Natural killer cell (primary cell): ENCODE results near the gene APOBEC3A. TPM values are rescaled to one million over a fixed set of nuclear protein-coding genes. Genes with fewer than 3 reads are reported as not detected.

ENCODE experiments used
- ATAC-seq, 3 donors: fragments of 150-1000 bp in 2 of 3; fragments of 200-7000 bp in 1 of 3; cut with Tn5 transposase; 1 replicate in 1 of 3; 2 replicates in 2 of 3; pipeline ENCODE4 v1.10.0; 2021; ENCODE audit warnings: mild to moderate bottlenecking in 2 of 3, moderate library complexity in 2 of 3
- DNase-seq, 2 donors: peaks; one replicate each; pipeline versions ENCODE4 v3.0.0 to v3.0.0-alpha.2; 2013 to 2021; ENCODE audit warnings: mixed read lengths in 1 of 2
- H3K27ac ChIP-seq: one replicate; pipeline ENCODE4 v1.5.1; 2013; ENCODE audit warnings: mild to moderate bottlenecking, low read length
- H3K27me3 ChIP-seq: one replicate; pipeline ENCODE4 v1.6.1; 2013; ENCODE audit warnings: low read length; ENCODE audit not compliant: control insufficient read depth, insufficient read depth
- H3K36me3 ChIP-seq: one replicate; pipeline ENCODE4 v1.6.1; 2013; ENCODE audit warnings: low read length; ENCODE audit not compliant: control insufficient read depth, insufficient read depth
- H3K4me1 ChIP-seq: one replicate; pipeline ENCODE4 v1.6.1; 2013; ENCODE audit warnings: low read length; ENCODE audit not compliant: control insufficient read depth, insufficient read depth
- H3K4me3 ChIP-seq: one replicate; pipeline ENCODE4 v1.5.1; 2013; ENCODE audit warnings: low read length
- H3K9me3 ChIP-seq: one replicate; pipeline ENCODE4 v1.6.1; 2013; ENCODE audit warnings: low read length; ENCODE audit not compliant: control insufficient read depth, insufficient read depth
- H3K27ac Mint-ChIP-seq, 2 donors: one replicate each; pipeline ENCODE4 v1.8.0; 2022; ENCODE audit warnings: mild to moderate bottlenecking in 2 of 2, mixed read lengths in 2 of 2, moderate library complexity in 1 of 2
- H3K27me3 Mint-ChIP-seq, 2 donors: one replicate each; pipeline ENCODE4 v1.8.0; 2022; ENCODE audit warnings: low read depth in 2 of 2, mixed read lengths in 2 of 2
- H3K36me3 Mint-ChIP-seq: one replicate; pipeline ENCODE4 v1.8.0; 2022; ENCODE audit warnings: mixed read lengths
- H3K4me1 Mint-ChIP-seq, 2 donors: one replicate each; pipeline ENCODE4 v1.8.0; 2022; ENCODE audit warnings: mixed read lengths in 2 of 2
- H3K4me3 Mint-ChIP-seq: one replicate; pipeline ENCODE4 v1.8.0; 2022; ENCODE audit warnings: mild to moderate bottlenecking, moderate library complexity, mixed read lengths
- H3K9me3 Mint-ChIP-seq, 2 donors: one replicate each; pipeline ENCODE4 v1.8.0; 2022; ENCODE audit warnings: mixed read lengths in 2 of 2
- CTCF ChIP-seq: fragments of 200-600 bp; IDR thresholded peaks from one replicate; pipeline ENCODE4 v1.8.0; 2022; ENCODE audit warnings: antibody characterized with exemption
- WGBS: methylation state at CpG from one replicate; pipeline ENCODE4 v1.1.7; 2013; ENCODE audit warnings: missing lambda C conversion rate; ENCODE audit not compliant: insufficient coverage; 5-methylcytosine and 5-hydroxymethylcytosine counted together
- intact Hi-C: fragments of 100-400 bp; cut with micrococcal nuclease; formaldehyde crosslinking; loops from one replicate; pipeline ENCODE4 v1.14.2; 2022
- total RNA-seq, 4 donors: library from RNA; stranded (reverse); fragments of 120-200 nt in 1 of 4; gene quantifications; one replicate each; pipeline versions ENCODE4 v1.2.3 to v1.2.4, GENCODE V29; 2013 to 2022

Gene APOBEC3A
- total RNA-seq, 3 donors from 2014 or later (not counting 1 experiment from before 2014, with no cell fraction given) = 0.66 to 48.1 (median 4.3) TPM

DNA sequence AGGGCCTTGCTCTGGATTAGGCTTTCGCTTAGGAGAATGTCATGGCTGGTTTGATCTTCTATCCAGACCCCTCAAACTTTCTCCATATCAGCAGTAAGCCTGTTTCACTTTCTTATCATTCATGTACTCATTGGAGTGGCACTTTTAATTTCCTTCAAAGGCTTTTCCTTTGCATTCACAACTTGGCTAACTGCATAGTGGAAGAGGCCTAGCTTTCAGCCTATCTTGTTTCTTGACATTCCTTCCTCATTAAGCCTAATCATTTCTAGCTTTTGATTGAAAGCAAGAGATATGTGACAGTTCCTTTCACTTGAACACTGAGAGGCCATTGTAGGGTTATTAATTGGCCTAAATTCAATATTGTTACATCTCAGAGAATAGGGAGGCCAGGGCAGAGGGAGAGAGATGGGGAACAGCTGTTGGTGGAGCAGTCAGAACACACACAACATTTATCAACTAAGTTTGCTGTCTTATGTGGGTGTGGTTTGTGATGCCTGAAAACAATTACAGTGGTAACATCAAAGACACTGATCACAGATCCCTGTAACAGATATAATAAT is 37.7 kb upstream of the APOBEC3A start:
- Histone ChIP-seq H3K27ac (no peak overlapping the region), H3K36me3 (no peaks in the 10 kb centered on the region), H3K9me3 (no peaks in the 10 kb centered on the region), H3K4me3 (no peak overlapping the region), H3K4me1 (no peaks in the 10 kb centered on the region), H3K27me3 (peaks cover 7% of the 10 kb centered on the region)
- DNase-seq (no peak), ATAC-seq (no peak)
- no peaks in the 10 kb centered on the region for H3K9me3 Mint-ChIP-seq
- H3K27me3 Mint-ChIP-seq = peaks cover 25 to 31% of the 10 kb centered on the region in 2 donors
- intact Hi-C loops = no loop called here
- no peak overlapping the region for H3K27ac Mint-ChIP-seq
- TF ChIP-seq CTCF = no peak
- no peaks in the 10 kb centered on the region for H3K4me1 Mint-ChIP-seq
- no peaks in the 10 kb centered on the region for H3K36me3 Mint-ChIP-seq
- H3K4me3 Mint-ChIP-seq = no peak overlapping the region
- WGBS = 100% methylated on average over 1 of the region's 1 CpG

- WGBS = 73% methylated on average over 6 of the region's 6 CpGs
- TF ChIP-seq CTCF = no peak
- H3K36me3 ChIP-seq = no peaks in the 10 kb centered on the region
- no peak overlapping the region for H3K4me3 ChIP-seq
- Mint-ChIP-seq H3K27ac (no peak overlapping the region), H3K9me3 (no peaks in the 10 kb centered on the region), H3K36me3 (no peaks in the 10 kb centered on the region), H3K27me3 (peaks cover 27 to 44% of the 10 kb centered on the region in 2 donors), H3K4me3 (no peak overlapping the region), H3K4me1 (no peaks in the 10 kb centered on the region)
- intact Hi-C loops = no loop called here
- no peak for DNase-seq
- peaks cover 8% of the 10 kb centered on the region for H3K27me3 ChIP-seq
- H3K4me1 ChIP-seq = no peaks in the 10 kb centered on the region
- H3K27ac ChIP-seq = no peak overlapping the region
- ATAC-seq = no peak
- no peaks in the 10 kb centered on the region for H3K9me3 ChIP-seq
Observed at GRCh38 chr22:38921120-38921519, 36.3 kb upstream of the APOBEC3A start.

- no peaks in the 10 kb centered on the region for H3K4me1 ChIP-seq
- WGBS = 94% methylated on average over 3 of the region's 4 CpGs
- H3K4me3 ChIP-seq = no peak overlapping the region
- Mint-ChIP-seq H3K4me1 (no peaks in the 10 kb centered on the region), H3K9me3 (no peaks in the 10 kb centered on the region), H3K36me3 (no peaks in the 10 kb centered on the region), H3K27me3 (peaks cover 23 to 44% of the 10 kb centered on the region in 2 donors), H3K4me3 (no peak overlapping the region), H3K27ac (no peak overlapping the region)
- TF ChIP-seq CTCF = no peak
- H3K36me3 ChIP-seq = no peaks in the 10 kb centered on the region
- ATAC-seq (no peak), DNase-seq (no peak)
- peaks cover 10% of the 10 kb centered on the region for H3K27me3 ChIP-seq
- no peak overlapping the region for H3K27ac ChIP-seq
- intact Hi-C loops = no loop called here
- H3K9me3 ChIP-seq = no peaks in the 10 kb centered on the region
Observed at GRCh38 chr22:38921806-38922205, 35.6 kb upstream of the APOBEC3A start.
